Common myeloid progenitor, CD34-positive (primary cell): ENCODE data around the gene LRP1B.

ENCODE experiments used
- CTCF ChIA-PET: fragments of 350-600 bp; sonication (Branson Sonifier 250); formaldehyde crosslinking; loops from one replicate; lab custom pipeline; 2021; ENCODE audit warnings: antibody characterized with exemption; lab: Charles Lee
- POLR2A ChIA-PET: fragments of 350-600 bp; sonication (Branson Sonifier 250); formaldehyde crosslinking; loops from one replicate; lab custom pipeline; 2021; ENCODE audit warnings: antibody characterized with exemption; lab: Charles Lee
- DNase-seq, 3 donors: peaks; one replicate each; pipeline versions ENCODE4 v3.0.0 to v3.0.0-alpha.2; 2013
- H3K27ac ChIP-seq, 2 experiments: 1 replicate in 1 of 2; 2 replicates in 1 of 2; pipeline ENCODE4 v1.7.0; 2013; ENCODE audit warnings: inconsistent platforms in 2 of 2, low read length in 2 of 2, mild to moderate bottlenecking in 2 of 2, low read depth in 1 of 2, moderate library complexity in 1 of 2; ENCODE audit not compliant: severe bottlenecking in 2 of 2, insufficient read depth in 1 of 2, poor library complexity in 1 of 2
- H3K27me3 ChIP-seq, 5 experiments: replicated peaks in 2 of 5; 1 replicate in 3 of 5; 2 replicates in 2 of 5; pipeline versions ENCODE4 v1.6.1 to v1.7.0; 2013; ENCODE audit warnings: low read length in 4 of 5, mild to moderate bottlenecking in 2 of 5, moderate library complexity in 2 of 5, inconsistent platforms in 1 of 5; ENCODE audit not compliant: insufficient read depth in 5 of 5, control insufficient read depth in 4 of 5
- H3K36me3 ChIP-seq, 4 experiments: 1 replicate in 2 of 4; 2 replicates in 2 of 4; pipeline versions ENCODE4 v1.6.1 to v1.7.0; 2013; ENCODE audit warnings: low read length in 3 of 4, control low read depth in 1 of 4, mild to moderate bottlenecking in 1 of 4; ENCODE audit not compliant: control insufficient read depth in 4 of 4, insufficient read depth in 4 of 4
- H3K4me1 ChIP-seq, 4 experiments: 1 replicate in 3 of 4; 2 replicates in 1 of 4; pipeline versions ENCODE4 v1.6.1 to v1.7.1; 2013; ENCODE audit warnings: low read length in 3 of 4, mild to moderate bottlenecking in 3 of 4, control low read depth in 1 of 4, inconsistent platforms in 1 of 4, moderate library complexity in 1 of 4; ENCODE audit not compliant: control insufficient read depth in 4 of 4, insufficient read depth in 4 of 4; ENCODE audit errors: control extremely low read depth in 1 of 4
- H3K4me3 ChIP-seq, 7 experiments: 1 replicate in 4 of 7; 2 replicates in 3 of 7; pipeline versions ENCODE4 v1.5.1 to v1.7.0; 2013; ENCODE audit warnings: mild to moderate bottlenecking in 7 of 7, low read length in 6 of 7, moderate library complexity in 6 of 7, inconsistent platforms in 2 of 7, low read depth in 2 of 7, control low read depth in 1 of 7; ENCODE audit not compliant: insufficient read depth in 4 of 7, control insufficient read depth in 1 of 7; ENCODE audit errors: extremely low read depth in 1 of 7
- H3K9me3 ChIP-seq, 5 experiments: 1 replicate in 4 of 5; 2 replicates in 1 of 5; pipeline versions ENCODE4 v1.6.1 to v1.7.1; 2013; ENCODE audit warnings: low read length in 4 of 5, mild to moderate bottlenecking in 2 of 5, inconsistent platforms in 1 of 5, low read depth in 1 of 5, moderate library complexity in 1 of 5; ENCODE audit not compliant: control insufficient read depth in 4 of 5, insufficient read depth in 2 of 5; ENCODE audit errors: control extremely low read depth in 1 of 5
- WGBS: methylation state at CpG from one replicate; pipeline ENCODE4 v1.1.5; 2013; ENCODE audit not compliant: insufficient coverage; 5-methylcytosine and 5-hydroxymethylcytosine counted together

Gene LRP1B

DNA sequence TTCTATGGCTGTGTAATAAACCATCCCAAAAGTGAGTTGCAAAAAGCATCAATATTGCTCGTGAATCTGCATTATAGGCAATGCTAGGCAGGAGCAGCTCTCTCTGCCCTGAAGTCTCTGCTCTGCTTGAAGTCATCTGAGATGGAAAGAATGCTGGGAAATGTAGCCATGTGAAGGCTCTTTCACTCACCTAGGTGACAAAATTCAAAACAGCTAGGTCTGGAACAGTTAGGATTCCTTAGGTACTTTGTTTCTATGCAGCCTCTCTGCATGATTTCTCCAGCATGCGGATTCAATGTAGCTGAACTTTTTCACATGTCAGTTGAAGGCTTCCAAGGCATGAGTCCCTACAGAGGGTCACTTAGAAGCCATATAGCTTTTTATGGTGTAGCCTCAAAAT lies 1383.7 kb downstream of the LRP1B start:
- Histone ChIP-seq H3K27me3 (no peaks in the 10 kb centered on the region), H3K27ac (no peak overlapping the region), H3K4me3 (no peak overlapping the region), H3K9me3 (no peaks in the 10 kb centered on the region), H3K36me3 (no peaks in the 10 kb centered on the region), H3K4me1 (no peaks in the 10 kb centered on the region)
- no peak for DNase-seq
- 87% methylated on average over 2 of the region's 2 CpGs for WGBS
- ChIA-PET CTCF (no interaction called here), POLR2A (no interaction called here)

- H3K4me1 ChIP-seq, result no peaks in the 10 kb centered on the region
- H3K27ac ChIP-seq, result no peak overlapping the region
- CTCF ChIA-PET, result no interaction called here
- no peak overlapping the region for H3K4me3 ChIP-seq
- whole genome bisulfite sequencing, result 95% methylated on average over 3 of the region's 3 CpGs
- DNase-seq, result no peak
- no peaks in the 10 kb centered on the region for H3K9me3 ChIP-seq
- no peaks in the 10 kb centered on the region for H3K36me3 ChIP-seq
- H3K27me3 ChIP-seq, result no peaks in the 10 kb centered on the region
- POLR2A ChIA-PET, result no interaction called here
Observed at GRCh38 chr2:140744379-140744778, 1386.4 kb downstream of the LRP1B start.

GRCh38 chr2:140737006-140737405 lies 1393.8 kb downstream of the LRP1B start:
- DNase-seq, result no peak
- ChIA-PET POLR2A (no interaction called here), CTCF (no interaction called here)
- Histone ChIP-seq H3K9me3 (peaks cover 0 to 1% (median 0%) of the 10 kb centered on the region in 5 experiments), H3K4me1 (no peaks in the 10 kb centered on the region), H3K27ac (no peak overlapping the region), H3K36me3 (no peaks in the 10 kb centered on the region), H3K27me3 (no peaks in the 10 kb centered on the region), H3K4me3 (no peak overlapping the region)
- no CpG with 5 or more reads among the region's 1 CpG for WGBS

- WGBS, result 100% methylated on average over 2 of the region's 3 CpGs
- H3K9me3 ChIP-seq, result peaks cover 0 to 1% (median 0%) of the 10 kb centered on the region in 5 experiments
- H3K4me3 ChIP-seq, result no peak overlapping the region
- no peaks in the 10 kb centered on the region for H3K27me3 ChIP-seq
- POLR2A ChIA-PET, result no interaction called here
- no peaks in the 10 kb centered on the region for H3K36me3 ChIP-seq
- CTCF ChIA-PET, result no interaction called here
- DNase-seq, result no peak
- H3K27ac ChIP-seq, result no peak overlapping the region
- H3K4me1 ChIP-seq, result no peaks in the 10 kb centered on the region
Observed at GRCh38 chr2:140734992-140735391, 1395.8 kb downstream of the LRP1B start.

- no peaks in the 10 kb centered on the region for H3K4me1 ChIP-seq
- no peak overlapping the region for H3K4me3 ChIP-seq
- no peak overlapping the region for H3K27ac ChIP-seq
- CTCF ChIA-PET, result no interaction called here
- no peaks in the 10 kb centered on the region for H3K36me3 ChIP-seq
- H3K9me3 ChIP-seq, result no peaks in the 10 kb centered on the region
- no CpG with 5 or more reads among the region's 1 CpG for WGBS
- POLR2A ChIA-PET, result no interaction called here
- no peaks in the 10 kb centered on the region for H3K27me3 ChIP-seq
- no peak for DNase-seq
Observed at GRCh38 chr2:140718999-140719398, 1411.8 kb downstream of the LRP1B start.

- Histone ChIP-seq H3K4me3 (no peak overlapping the region), H3K36me3 (no peaks in the 10 kb centered on the region), H3K27me3 (no peaks in the 10 kb centered on the region), H3K4me1 (no peaks in the 10 kb centered on the region), H3K27ac (no peak overlapping the region), H3K9me3 (no peaks in the 10 kb centered on the region)
- no peak for DNase-seq
- WGBS, result no CpG with 5 or more reads among the region's 2 CpGs
- ChIA-PET POLR2A (no interaction called here), CTCF (no interaction called here)
Observed at GRCh38 chr2:140717481-140717880, 1413.3 kb downstream of the LRP1B start.

GRCh38 chr2:140714586-140714985 lies 1416.2 kb downstream of the LRP1B start:
- no peaks in the 10 kb centered on the region for H3K27me3 ChIP-seq
- no peaks in the 10 kb centered on the region for H3K4me1 ChIP-seq
- no peaks in the 10 kb centered on the region for H3K9me3 ChIP-seq
- POLR2A ChIA-PET, result no interaction called here
- H3K27ac ChIP-seq, result no peak overlapping the region
- H3K36me3 ChIP-seq, result no peaks in the 10 kb centered on the region
- no CpG with 5 or more reads among the region's 3 CpGs for WGBS
- CTCF ChIA-PET, result no interaction called here
- H3K4me3 ChIP-seq, result no peak overlapping the region
- no peak for DNase-seq
